HEK293 (cell line): Measurements from ENCODE around the gene SET.

Experiments used
- ATF2 ChIP-seq: fragments of 450-650 bp; formaldehyde crosslinking; IDR thresholded peaks from 2 replicates; pipeline ENCODE4 v1.5.1; 2016; ENCODE audit warnings: missing biosample characterization, missing genetic modification characterization, low read depth
- GFI1B ChIP-seq: fragments of 450-650 bp; formaldehyde crosslinking; IDR thresholded peaks from 2 replicates; pipeline ENCODE4 v1.5.1; 2016; ENCODE audit warnings: missing biosample characterization, missing genetic modification characterization
- GLI4 ChIP-seq: fragments of 450-650 bp; formaldehyde crosslinking; IDR thresholded peaks from 2 replicates; pipeline ENCODE4 v1.5.1; 2016; ENCODE audit warnings: missing biosample characterization, missing genetic modification characterization
- KLF1 ChIP-seq: fragments of 450-650 bp; formaldehyde crosslinking; IDR thresholded peaks from 2 replicates; pipeline ENCODE4 v1.5.1; 2016; ENCODE audit warnings: missing biosample characterization, missing genetic modification characterization
- KLF8 ChIP-seq: fragments of 450-650 bp; formaldehyde crosslinking; IDR thresholded peaks from 2 replicates; pipeline ENCODE4 v1.5.1; 2016; ENCODE audit warnings: missing biosample characterization, missing genetic modification characterization
- MYNN ChIP-seq: fragments of 450-650 bp; formaldehyde crosslinking; IDR thresholded peaks from 2 replicates; pipeline ENCODE4 v1.5.1; 2016; ENCODE audit warnings: missing biosample characterization, missing genetic modification characterization, borderline replicate concordance
- OVOL3 ChIP-seq: fragments of 450-650 bp; formaldehyde crosslinking; IDR thresholded peaks from 2 replicates; pipeline ENCODE4 v1.5.1; 2016; ENCODE audit warnings: missing biosample characterization, missing genetic modification characterization
- RBAK ChIP-seq: fragments of 450-650 bp; formaldehyde crosslinking; IDR thresholded peaks from 2 replicates; pipeline ENCODE4 v1.5.1; 2016; ENCODE audit warnings: missing biosample characterization, missing genetic modification characterization
- REST ChIP-seq: fragments of 450-650 bp; formaldehyde crosslinking; IDR thresholded peaks from 2 replicates; pipeline ENCODE4 v1.5.1; 2016; ENCODE audit warnings: missing biosample characterization, missing genetic modification characterization
- SCRT1 ChIP-seq: fragments of 450-650 bp; formaldehyde crosslinking; IDR thresholded peaks from 2 replicates; pipeline ENCODE4 v1.5.1; 2016; ENCODE audit warnings: missing biosample characterization, missing genetic modification characterization, borderline replicate concordance
- SP2 ChIP-seq: fragments of 450-650 bp; formaldehyde crosslinking; IDR thresholded peaks from 2 replicates; pipeline ENCODE4 v1.5.1; 2016; ENCODE audit warnings: missing biosample characterization, missing genetic modification characterization
- YY2 ChIP-seq: fragments of 450-650 bp; formaldehyde crosslinking; IDR thresholded peaks from 2 replicates; pipeline ENCODE4 v1.5.1; 2016; ENCODE audit warnings: missing biosample characterization, missing genetic modification characterization
- ZBTB10 ChIP-seq: fragments of 450-650 bp; formaldehyde crosslinking; IDR thresholded peaks from 2 replicates; pipeline ENCODE4 v1.5.1; 2016; ENCODE audit warnings: missing biosample characterization, missing genetic modification characterization
- ZBTB17 ChIP-seq: fragments of 450-650 bp; formaldehyde crosslinking; IDR thresholded peaks from 2 replicates; pipeline ENCODE4 v1.5.1; 2016; ENCODE audit warnings: missing biosample characterization, missing genetic modification characterization
- ZBTB8A ChIP-seq: fragments of 450-650 bp; formaldehyde crosslinking; IDR thresholded peaks from 2 replicates; pipeline ENCODE4 v1.5.1; 2016; ENCODE audit warnings: missing biosample characterization, missing genetic modification characterization
- ZIC2 ChIP-seq: fragments of 450-650 bp; formaldehyde crosslinking; IDR thresholded peaks from 2 replicates; pipeline ENCODE4 v1.5.1; 2016; ENCODE audit warnings: missing biosample characterization, missing genetic modification characterization
- ZNF248 ChIP-seq: fragments of 450-650 bp; formaldehyde crosslinking; IDR thresholded peaks from 2 replicates; pipeline ENCODE4 v1.5.1; 2017; ENCODE audit warnings: missing biosample characterization, missing genetic modification characterization
- ZNF292 ChIP-seq: fragments of 450-650 bp; formaldehyde crosslinking; IDR thresholded peaks from 2 replicates; pipeline ENCODE4 v1.5.1; 2016; ENCODE audit warnings: low read depth, missing biosample characterization, missing genetic modification characterization, borderline replicate concordance
- ZNF362 ChIP-seq: fragments of 450-650 bp; formaldehyde crosslinking; IDR thresholded peaks from 2 replicates; pipeline ENCODE4 v1.5.1; 2016; ENCODE audit warnings: missing biosample characterization, missing genetic modification characterization
- ZNF366 ChIP-seq: fragments of 450-650 bp; formaldehyde crosslinking; conservative IDR thresholded peaks from 2 replicates; pipeline ENCODE4 v1.5.1; 2016; ENCODE audit warnings: missing biosample characterization, missing genetic modification characterization
- ZNF404 ChIP-seq: fragments of 450-650 bp; formaldehyde crosslinking; IDR thresholded peaks from 2 replicates; pipeline ENCODE4 v1.5.1; 2017; ENCODE audit warnings: missing biosample characterization, missing genetic modification characterization
- ZNF558 ChIP-seq: fragments of 450-650 bp; formaldehyde crosslinking; IDR thresholded peaks from 2 replicates; pipeline ENCODE4 v1.5.1; 2016; ENCODE audit warnings: missing biosample characterization, missing genetic modification characterization
- ZNF561 ChIP-seq: fragments of 450-650 bp; IDR thresholded peaks from 2 replicates; pipeline ENCODE4 v1.5.1; 2018; ENCODE audit warnings: missing biosample characterization, missing genetic modification characterization, borderline replicate concordance
- ZNF629 ChIP-seq: fragments of 450-650 bp; formaldehyde crosslinking; IDR thresholded peaks from 2 replicates; pipeline ENCODE4 v1.5.1; 2017; ENCODE audit warnings: missing biosample characterization, missing genetic modification characterization
- ZNF704 ChIP-seq: fragments of 450-650 bp; formaldehyde crosslinking; IDR thresholded peaks from 2 replicates; pipeline ENCODE4 v1.5.1; 2016; ENCODE audit warnings: missing biosample characterization, missing genetic modification characterization
- ZNF776 ChIP-seq: fragments of 450-650 bp; formaldehyde crosslinking; IDR thresholded peaks from 2 replicates; pipeline ENCODE4 v1.5.0; 2017; ENCODE audit warnings: missing biosample characterization, missing genetic modification characterization, borderline replicate concordance
- ZNF830 ChIP-seq: fragments of 450-650 bp; IDR thresholded peaks from 2 replicates; pipeline ENCODE4 v1.5.0; 2018; ENCODE audit warnings: missing biosample characterization, missing genetic modification characterization, low read depth, mild to moderate bottlenecking, moderate library complexity
- ZNF837 ChIP-seq: fragments of 450-650 bp; formaldehyde crosslinking; IDR thresholded peaks from 2 replicates; pipeline ENCODE4 v1.5.1; 2016; ENCODE audit warnings: missing biosample characterization, missing genetic modification characterization
- ZNF843 ChIP-seq: fragments of 450-650 bp; formaldehyde crosslinking; IDR thresholded peaks from 2 replicates; pipeline ENCODE4 v1.5.1; 2016; ENCODE audit warnings: missing biosample characterization, missing genetic modification characterization
- ZSCAN4 ChIP-seq: fragments of 450-650 bp; formaldehyde crosslinking; IDR thresholded peaks from 2 replicates; pipeline ENCODE4 v1.5.1; 2017; ENCODE audit warnings: missing biosample characterization, missing genetic modification characterization

Gene SET

GRCh38 chr9:128688501-128689292, at the start of gene SET (continued):
- TF ChIP-seq ZBTB17 (tag by site-specific recombination) (peak; percentile 73), ZNF362 (no peak), ZNF561 (tag by site-specific recombination) (peak; percentile 69; the same call in 1 of the 2 replicates), KLF8 (tag by site-specific recombination) (peak; percentile 19; the same call in 1 of the 2 replicates), ZBTB10 (peak; percentile 97), RBAK (tag by site-specific recombination) (no peak), SCRT1 (no peak), SP2 (tag by site-specific recombination) (no peak), GFI1B (tag by site-specific recombination) (no peak), ZNF292 (tag by site-specific recombination) (no peak), ZNF248 (tag by site-specific recombination) (no peak), ZNF558 (no peak), ZIC2 (peak; percentile 27; the same call in 1 of the 2 replicates), ZNF704 (no peak), YY2 (tag by site-specific recombination) (no peak), ZBTB8A (peak; percentile 89), ZNF776 (tag by site-specific recombination) (no peak), ZNF843 (tag by site-specific recombination) (no peak), ZNF837 (tag by site-specific recombination) (no peak), ZSCAN4 (tag by site-specific recombination) (0 out of 2 replicates have a peak, but pooled peaks have one; percentile 16), ZNF404 (tag by site-specific recombination) (no peak), ZNF629 (tag by site-specific recombination) (peak; percentile 30; the same call in 1 of the 2 replicates), REST (no peak), OVOL3 (tag by site-specific recombination) (no peak), ZNF366 (tag by site-specific recombination) (no peak), ZNF830 (tag by site-specific recombination) (no peak), KLF1 (no peak), GLI4 (tag by site-specific recombination) (no peak), MYNN (tag by site-specific recombination) (no peak), ATF2 (no peak)
